GM10847 (cell line): ENCODE measurements around the gene ADAMTSL2.

ENCODE experiments used
- POLR2A ChIP-seq: IDR thresholded peaks from 2 replicates; pipeline ENCODE4 v1.6.1; 2011; ENCODE audit not compliant: insufficient read length; ENCODE audit errors: extremely low read depth

Gene ADAMTSL2

DNA sequence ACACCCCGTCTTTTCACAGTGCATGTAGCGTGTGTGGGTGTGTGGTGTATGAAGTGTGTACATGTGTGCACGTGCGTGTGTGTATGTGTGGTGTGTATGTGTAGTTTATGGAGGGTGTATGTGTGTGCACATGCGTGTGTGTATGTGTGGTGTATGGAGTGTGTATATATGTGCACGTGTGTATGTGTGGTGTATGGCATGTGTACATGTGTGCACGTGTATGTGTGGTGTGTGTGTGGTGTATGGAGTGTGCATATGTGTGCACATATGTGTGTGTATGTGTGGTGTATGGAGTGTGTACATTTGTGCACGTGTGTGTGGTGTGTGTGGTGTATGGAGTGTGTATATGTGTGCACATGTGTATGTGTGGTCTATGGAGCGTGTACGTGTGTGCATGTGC, 22.9 kb upstream of the ADAMTSL2 start:
- TF ChIP-seq POLR2A: no peak

DNA sequence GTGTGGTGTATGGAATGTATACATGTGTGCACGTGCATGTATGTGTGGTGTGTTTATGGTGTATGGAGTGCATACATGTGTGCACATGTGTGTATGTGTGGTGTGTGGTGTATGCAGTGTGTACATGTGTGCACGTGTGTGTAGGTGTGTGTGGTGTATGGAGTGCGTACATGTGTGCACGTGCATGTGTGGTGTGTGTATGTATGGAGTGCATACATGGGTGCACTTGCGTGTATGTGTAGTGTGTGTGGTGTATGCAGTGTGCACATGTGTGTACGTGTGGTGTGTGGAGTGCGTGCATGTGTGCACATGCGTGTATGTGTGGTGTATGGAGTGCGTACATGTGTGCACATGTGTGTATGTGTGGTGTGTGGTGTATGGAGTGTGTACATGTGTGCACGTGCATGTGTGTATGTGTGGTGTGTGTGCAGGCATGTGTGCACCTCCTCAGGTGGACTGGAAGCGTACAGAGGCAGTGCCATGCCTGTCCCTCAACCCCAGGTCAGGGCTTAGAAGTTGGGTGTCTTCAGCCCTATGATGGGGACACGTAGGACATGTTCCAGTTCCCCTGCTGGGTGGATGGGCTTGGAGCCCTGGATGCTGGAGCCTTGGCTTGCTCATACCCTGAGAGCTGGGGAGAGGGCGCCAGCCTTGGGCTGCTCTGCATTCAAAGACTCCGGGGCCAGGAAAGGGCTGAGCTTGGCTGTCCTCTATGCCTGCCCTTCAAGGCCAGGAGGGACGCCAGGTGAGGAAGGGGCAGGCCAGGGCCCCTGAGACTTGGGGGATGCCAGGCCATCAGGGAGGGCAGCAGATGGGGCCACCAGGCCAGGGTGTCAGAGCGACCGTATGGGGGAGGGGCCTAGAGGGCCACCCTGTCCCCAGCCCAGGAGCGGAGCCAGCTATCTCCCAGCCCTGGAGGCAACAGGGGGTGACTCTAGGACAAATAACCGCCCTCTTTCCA, 22.0 kb upstream of the ADAMTSL2 start:
- TF ChIP-seq POLR2A: no peak

DNA sequence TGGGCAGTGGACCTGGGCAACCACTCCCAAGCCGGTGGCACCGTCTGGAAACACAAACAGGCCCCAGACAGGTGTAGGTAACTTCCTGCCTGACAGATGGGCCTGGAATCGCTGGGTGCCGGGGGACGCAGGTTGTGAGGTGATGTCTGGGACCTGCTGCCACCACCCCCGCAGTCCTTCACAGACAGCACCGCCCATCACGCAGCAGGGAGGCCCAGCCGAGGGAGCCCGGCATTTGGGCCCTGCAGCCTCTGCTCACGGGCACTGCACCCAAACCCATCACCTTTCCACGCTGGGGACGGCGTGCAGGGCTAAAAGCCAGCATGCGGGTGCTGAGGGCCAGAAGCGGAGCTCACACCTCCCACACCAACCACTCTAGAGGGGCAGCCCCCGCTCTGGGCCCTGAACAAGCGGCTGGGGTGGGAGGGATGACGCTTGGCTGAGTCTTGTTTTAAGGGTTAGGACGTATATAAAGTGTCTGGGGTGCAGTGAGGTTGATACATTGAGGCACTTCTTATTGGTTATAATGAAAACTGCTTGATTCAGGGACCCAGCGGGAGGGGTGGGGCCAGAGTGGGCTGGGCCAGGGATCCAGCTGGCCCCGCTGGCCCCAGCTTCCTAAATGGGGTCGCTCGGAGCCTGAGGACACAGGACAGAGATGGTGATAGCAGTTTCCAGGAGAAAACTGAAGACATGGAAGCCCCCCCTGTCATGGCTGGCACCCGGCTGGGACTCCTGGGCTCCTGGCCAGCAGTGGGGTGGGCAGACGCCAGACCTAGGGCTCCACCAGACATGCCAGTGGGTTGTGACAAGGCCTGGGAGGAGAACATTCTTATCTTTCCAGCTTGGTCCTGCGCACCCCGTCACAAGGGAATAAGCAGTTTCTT, 21.0 kb upstream of the ADAMTSL2 start:
- TF ChIP-seq POLR2A: no peak

DNA sequence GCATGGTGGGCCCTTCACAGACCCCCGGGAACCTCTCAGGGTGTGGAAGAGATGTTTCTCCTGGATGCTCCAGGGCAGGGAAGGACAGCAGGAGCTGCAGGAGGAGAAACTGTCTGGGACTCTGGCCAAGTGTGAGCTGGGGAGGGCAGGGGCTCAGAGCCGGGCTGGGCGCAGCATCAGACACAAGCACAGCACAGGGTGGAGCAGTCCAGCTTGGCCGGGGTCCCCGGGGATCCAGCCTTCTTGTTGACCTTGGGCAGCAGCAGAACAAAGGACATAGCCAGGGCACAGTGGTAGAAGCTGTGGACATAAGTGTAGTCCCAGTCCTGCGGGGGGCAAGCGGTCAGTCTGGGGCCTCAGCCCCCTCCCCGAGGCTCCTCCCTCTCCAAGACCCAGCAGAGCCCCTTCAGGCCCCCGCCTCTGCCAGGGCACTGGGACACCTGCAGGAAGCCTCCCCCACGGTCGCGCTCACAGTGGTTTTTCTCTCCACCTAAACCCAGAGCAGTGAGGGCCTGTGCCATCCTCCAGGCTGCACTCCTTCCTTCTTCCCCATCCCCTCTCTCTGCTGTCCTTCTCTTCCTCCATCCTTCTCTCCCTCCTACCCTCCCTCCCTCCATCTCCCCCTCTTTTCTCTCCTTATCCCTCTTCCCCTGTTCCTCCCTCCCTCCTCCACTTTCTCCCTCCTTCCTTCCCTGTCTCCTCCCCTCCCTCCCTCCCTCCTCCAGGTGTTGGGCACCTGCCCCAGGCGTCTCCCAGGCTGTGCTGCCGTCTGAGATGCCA, 19.9 kb upstream of the ADAMTSL2 start:
- no peak for TF ChIP-seq POLR2A

DNA sequence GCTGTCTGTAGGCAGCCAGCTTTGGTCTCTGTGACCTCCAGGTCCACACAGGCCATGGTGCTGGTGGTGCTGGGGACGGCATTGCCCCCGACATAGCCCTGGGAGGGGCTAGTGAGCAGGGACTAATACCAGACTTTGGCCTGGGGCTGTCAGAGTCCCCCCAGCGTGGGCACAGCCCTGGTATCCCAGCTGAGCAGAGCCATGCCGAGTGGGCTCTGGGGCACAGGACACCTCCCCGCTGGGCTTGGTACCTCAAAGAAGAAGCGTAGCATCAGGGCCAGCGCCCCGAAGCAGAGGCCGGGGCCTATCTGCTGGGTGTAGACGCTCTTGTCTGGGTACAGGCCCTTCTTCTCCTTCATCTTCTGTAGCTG, 19.3 kb upstream of the ADAMTSL2 start:
- TF ChIP-seq POLR2A: no peak

DNA sequence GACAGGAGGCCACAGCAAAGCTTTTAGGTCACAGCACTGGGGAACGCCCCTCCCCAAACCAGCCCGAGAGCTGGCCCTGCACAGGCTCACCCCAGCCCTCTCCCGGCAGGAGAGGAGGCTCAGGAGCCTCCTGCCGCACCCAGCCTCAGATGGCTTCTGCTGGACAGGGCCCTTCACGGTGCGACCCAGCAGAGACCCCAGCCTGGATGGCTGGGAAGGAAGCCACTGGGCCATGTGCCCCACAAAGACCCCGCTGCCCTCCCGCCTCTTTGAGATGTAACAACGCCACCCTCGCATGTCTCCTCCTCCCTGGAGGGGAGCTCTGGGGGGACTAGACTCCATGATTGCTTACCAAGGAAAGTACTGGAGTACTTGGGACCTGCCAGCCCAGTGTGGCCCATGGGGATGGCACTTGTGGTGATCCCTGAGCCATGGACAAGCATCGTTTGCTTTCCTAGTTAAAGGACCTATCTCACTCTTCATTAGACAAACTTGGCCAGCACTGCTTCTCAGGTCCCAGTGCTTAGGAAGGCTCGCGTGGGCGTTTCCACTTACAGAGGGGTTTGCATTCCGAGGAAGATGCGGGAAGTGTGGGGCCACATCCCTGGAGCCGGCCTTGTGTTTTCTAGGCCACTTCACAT, 18.8 kb upstream of the ADAMTSL2 start:
- no peak for TF ChIP-seq POLR2A

DNA sequence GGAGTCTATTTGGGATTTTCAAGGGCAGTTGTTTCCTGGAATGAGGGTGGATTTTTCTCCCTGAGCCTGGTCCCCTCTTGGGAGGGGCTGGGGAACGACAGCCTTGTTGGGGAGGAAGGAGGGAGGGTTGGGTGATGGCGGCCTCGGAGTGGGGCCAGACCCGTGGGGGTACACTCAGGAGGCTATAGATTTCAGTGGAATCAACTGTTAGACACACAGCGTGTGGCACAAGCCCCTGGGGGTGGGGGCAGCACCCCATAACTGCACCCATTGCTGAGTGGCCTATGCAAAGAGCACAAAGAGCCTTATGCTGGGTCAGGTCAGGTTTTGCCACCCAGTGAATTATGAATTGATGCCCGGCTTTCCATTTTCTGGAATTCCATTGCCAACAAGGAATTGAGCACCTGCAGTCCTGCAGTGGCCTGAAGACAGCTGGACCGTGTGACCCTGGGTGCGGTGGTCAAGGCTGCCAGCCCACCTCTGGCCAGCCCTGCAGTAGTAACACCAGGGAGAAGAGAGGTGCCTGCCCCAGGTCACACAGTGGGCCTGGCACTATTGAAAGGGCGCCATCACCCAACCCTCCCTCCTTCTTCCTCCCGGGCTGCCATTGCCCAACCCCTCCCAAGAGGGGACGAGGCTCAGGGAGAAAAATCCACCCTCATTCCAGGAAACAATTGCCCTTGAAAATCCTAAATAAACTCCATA, 18.1 kb upstream of the ADAMTSL2 start:
- no peak for TF ChIP-seq POLR2A

DNA sequence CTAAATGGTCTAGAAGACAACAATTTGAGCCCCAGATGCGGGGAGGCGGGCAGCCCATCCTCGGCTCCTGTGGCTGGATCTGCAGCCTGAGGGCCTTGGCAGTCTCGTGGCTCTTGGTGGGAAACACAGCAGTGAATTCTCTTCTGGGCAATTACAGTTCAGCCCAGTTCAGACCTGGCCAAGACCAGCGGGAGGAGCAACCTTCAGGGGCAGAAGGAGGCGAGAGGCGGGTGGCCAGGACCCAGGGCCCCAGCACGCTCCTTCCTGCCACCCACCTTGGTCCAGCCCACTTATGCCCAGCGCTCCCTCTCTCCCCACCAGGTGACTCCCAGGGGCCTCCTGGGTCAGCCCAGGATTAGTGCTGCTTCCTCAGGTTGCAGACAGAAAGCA, 17.5 kb upstream of the ADAMTSL2 start:
- TF ChIP-seq POLR2A: no peak

DNA sequence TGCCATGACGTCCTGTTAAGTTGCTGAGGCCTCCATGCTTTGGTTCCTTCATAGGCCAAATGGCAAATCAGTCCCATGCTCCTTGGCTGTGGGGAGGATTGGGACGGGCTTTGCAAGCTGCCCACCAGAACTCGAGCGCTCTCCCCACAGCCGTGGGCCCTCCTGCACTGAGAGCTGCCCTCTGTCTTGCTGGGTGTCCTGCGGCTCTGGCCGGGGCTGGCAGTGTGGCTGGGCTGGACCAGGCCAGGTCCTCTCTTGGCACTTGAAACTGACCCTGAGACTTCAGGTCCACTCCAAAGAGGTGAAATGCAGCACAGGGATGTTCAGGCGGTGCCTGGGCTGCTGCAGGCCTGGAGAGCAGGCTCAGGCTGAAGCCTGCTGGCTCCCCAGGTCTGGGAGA, 16.8 kb upstream of the ADAMTSL2 start:
- no peak for TF ChIP-seq POLR2A

DNA sequence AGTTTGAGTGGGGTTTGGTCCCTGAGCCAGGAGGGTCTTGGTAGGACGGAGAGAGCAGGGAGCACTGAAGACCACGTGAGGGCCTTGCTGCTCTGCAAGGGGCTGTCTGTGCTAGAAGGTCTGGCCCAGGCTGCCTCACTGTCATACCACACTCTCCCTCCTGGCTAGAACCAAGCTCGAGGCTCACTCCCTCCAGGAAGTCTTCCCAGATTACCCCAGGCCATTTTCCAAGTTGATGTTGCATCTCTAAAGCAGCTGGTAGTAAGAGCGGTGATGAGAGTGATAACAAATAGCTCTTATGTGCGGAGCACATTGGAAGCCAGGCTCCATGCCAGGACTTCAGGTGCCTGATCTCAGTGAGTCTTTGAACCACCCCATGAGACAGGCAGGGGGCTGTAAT, 16.3 kb upstream of the ADAMTSL2 start:
- TF ChIP-seq POLR2A: no peak

DNA sequence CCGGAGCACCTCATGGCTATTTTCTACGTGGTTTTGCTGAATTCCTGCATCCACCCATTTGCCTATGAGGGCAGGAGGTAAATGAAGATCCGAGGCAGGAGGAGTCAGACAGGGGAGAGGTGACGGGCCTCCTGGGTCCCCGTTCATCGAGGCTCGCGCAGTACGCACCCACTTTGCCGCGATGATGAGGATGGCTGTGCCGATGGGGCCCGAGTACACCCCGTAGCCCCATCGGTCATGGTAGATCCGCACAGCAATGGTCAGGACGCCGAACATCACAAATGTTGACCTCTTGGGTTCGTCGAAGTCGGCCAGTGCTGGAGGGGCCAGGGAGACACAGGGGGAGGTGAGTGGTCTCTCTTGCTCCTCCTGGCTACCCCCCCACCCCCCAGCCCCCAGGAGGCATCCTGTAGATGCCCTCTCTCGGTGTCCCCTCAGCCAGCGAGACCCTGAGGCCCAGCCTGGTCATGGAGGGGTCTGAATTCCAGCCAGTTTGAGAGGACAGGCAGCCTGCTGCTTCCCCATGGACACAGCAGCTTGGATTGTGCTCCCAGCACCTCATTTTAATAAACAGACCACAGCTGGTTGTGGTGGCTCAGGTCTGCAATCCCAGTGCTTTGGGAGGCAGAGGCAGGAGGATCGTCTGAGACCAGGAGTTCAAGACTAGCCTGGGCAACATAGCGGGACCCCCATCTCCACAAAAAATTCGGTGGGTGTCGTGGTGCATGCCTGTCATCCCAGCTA, 15.6 kb upstream of the ADAMTSL2 start:
- TF ChIP-seq POLR2A: no peak

DNA sequence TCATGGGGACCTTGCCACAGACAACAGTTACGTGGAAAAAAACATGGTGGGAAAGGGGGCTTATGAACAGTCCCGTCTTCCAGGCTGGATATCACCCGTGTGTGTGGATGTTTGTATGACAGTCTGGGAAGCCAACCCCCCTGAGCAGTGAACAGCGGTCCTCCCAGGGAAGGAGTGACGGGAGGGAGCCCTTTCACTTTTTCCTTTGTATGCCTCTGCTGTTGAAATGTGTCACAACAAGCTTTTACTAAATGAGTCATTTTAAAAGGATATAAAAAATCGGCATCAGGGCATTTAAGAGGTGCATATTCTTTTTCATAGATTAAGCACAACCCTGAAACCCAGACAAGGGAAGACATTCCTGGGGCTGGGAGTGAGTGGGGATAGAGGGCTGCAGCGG, 14.8 kb upstream of the ADAMTSL2 start:
- TF ChIP-seq POLR2A: no peak

DNA sequence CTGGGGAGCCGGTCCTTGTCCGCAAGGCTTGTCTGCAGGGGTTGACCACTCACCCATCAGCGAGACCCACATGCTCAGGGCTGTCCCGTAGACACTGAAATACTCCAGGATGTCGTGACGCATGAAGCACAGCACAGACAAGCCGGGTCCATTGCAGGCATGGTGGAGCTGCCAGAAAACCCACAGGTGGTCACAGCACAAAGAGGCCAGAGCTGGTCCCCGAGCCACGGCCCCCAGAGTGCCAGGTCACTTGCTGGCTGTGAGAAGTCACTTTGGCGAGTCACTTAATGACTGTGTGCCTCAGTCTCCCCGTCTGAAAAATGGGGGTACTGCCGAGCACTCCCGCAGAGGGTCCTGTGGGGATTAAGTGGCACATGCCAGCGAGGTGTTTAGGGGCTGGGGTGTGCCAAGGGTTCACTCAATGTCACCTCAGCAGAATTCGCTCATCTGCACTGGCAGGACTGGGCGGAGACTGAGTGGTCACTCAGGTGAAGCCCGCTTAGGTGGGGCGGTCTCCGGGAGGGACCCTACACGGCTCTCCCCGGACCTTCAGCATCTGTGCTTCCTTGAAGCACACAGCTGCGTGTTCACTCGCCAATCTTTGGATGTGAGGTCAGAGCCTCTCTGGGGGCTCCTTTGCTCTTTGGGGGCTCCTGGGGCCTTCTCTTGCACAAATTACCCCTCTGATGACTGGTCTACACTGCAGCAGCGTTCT, 14.2 kb upstream of the ADAMTSL2 start:
- no peak for TF ChIP-seq POLR2A
